Measurements from ENCODE around the gene KAT14.
"Not testable (repeated sequence)": the region's sequence is repeated elsewhere in the genome, so short reads cannot be mapped to it uniquely, and the experiment has no call there.

The KAT14 gene

GRCh38 chr20:18202966-18203365 is 65.3 kb downstream of the KAT14 start:
- FAIRE-seq = no peak
- no peak for TF ChIP-seq PAX5 (IDR thresholded peaks at IDR 0.05; ENCODE audit: insufficient read depth, low read length, severe bottlenecking)
- no peak for TF ChIP-seq POLR2AphosphoS5 (IDR thresholded peaks at IDR 0.05; ENCODE audit: low read depth, low read length)
- TF ChIP-seq SPI1 (IDR thresholded peaks at IDR 0.05; ENCODE audit: low read depth, low read length) = no peak
- no peak for TF ChIP-seq TAF1 (IDR thresholded peaks at IDR 0.05; ENCODE audit: low read depth, low read length)
- no peak for DNase-seq (ENCODE audit: insufficient read length, low spot score)

DNA sequence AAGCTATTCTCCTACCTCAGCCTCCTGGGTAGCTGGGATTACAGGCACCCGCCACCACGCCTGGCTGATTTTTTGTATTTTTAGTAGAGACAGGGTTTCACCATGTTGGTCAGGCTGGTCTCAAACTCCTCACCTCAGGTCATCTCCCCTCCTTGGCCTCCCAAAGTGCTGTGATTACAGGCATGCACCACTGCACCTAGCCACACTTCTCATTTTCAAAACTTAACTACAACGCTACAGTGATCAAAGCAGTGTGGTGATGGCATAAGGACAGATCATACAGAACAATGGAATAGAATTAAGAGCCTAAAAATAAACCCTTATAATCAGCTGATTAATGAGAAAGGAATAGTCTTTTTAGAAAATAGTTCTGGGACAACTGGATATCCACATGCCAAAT is 66.0 kb downstream of the KAT14 start:
- FAIRE-seq = peak; percentile 16
- not testable (repeated sequence) for DNase-seq (ENCODE audit: insufficient read length, low spot score)

DNA sequence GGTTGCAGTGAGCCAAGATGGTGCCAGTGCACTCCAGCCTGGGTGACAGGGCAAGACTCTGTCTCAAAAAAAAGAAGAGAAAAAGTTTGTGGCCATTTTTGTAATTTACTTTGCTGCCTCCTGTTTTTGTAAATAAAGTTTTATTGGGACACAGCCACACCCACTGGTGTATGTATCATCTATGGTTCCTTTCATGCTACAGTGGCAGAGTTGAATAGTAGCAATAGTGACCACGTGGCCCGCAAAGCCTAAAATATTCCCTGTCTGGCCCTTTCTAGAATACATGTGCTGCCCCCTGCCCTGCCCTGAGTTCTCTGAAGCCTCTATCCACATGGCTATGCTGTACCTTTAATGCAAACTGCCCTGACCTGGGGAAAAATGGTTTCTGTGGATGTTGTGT is 75.3 kb downstream of the KAT14 start:
- DNase-seq (ENCODE audit: insufficient read length, low spot score) = no peak
- FAIRE-seq = no peak
- TF ChIP-seq SPI1 (IDR thresholded peaks at IDR 0.05; ENCODE audit: low read depth, low read length) (no peak), POLR2A (IDR thresholded peaks at IDR 0.05; ENCODE audit: low read depth, low read length) (no peak), POLR2AphosphoS5 (IDR thresholded peaks at IDR 0.05; ENCODE audit: low read depth, low read length) (no peak), PAX5 (IDR thresholded peaks at IDR 0.05; ENCODE audit: insufficient read depth, low read length, severe bottlenecking) (no peak), POU2F2 (IDR thresholded peaks at IDR 0.05; ENCODE audit: low read depth, low read length) (no peak), TAF1 (IDR thresholded peaks at IDR 0.05; ENCODE audit: low read depth, low read length) (no peak)

DNA sequence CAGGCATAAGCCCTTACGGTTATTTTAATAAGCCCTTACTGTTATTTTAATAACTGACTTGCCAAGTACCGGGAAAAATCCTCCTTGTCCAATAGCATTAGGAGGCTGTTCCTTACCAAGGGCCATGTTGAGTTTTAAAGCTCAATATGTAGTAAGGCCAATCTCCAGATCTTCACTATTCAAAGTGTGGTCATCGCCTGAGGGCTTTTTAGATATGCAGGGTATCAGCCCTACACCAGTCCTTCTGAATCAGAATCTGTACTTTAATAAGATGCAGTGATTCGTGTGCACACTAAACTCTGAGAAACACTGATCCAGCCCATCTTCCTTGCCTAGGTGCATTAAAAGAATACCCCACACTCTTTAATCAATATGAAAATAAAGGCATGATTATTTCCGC is 77.9 kb downstream of the KAT14 start:
- FAIRE-seq (no peak), DNase-seq (ENCODE audit: insufficient read length, low spot score) (no peak)
- TF ChIP-seq TAF1 (IDR thresholded peaks at IDR 0.05; ENCODE audit: low read depth, low read length) (no peak), POU2F2 (IDR thresholded peaks at IDR 0.05; ENCODE audit: low read depth, low read length) (no peak)

DNA sequence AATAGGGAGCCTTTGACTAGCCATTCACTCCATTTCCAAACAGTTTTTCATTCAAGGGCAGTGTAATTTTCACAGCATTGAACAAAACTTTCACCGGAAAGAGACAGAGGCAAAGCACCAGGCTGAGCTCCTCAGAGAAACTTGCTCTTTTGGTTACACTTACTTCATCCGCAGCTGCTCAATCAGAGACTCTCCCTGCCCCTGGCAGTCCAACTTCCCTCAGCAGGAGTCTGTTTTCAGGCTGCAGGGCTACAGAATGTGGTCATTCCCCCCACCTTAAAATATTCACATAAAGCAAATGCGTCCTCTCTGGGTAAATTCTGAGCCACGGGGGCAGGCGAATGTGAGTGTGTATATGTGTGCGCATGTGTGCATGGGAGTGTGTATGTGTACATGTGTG is 80.6 kb downstream of the KAT14 start:
- FAIRE-seq = no peak
- no peak for TF ChIP-seq POU2F2 (IDR thresholded peaks at IDR 0.05; ENCODE audit: low read depth, low read length)
- TF ChIP-seq POLR2AphosphoS5 (IDR thresholded peaks at IDR 0.05; ENCODE audit: low read depth, low read length) = no peak
- TF ChIP-seq POLR2A (IDR thresholded peaks at IDR 0.05; ENCODE audit: low read depth, low read length) = no peak
- TF ChIP-seq SPI1 (IDR thresholded peaks at IDR 0.05; ENCODE audit: low read depth, low read length) = no peak
- TF ChIP-seq PAX5 (IDR thresholded peaks at IDR 0.05; ENCODE audit: insufficient read depth, low read length, severe bottlenecking) = no peak
- no peak for TF ChIP-seq TAF1 (IDR thresholded peaks at IDR 0.05; ENCODE audit: low read depth, low read length)
- no peak for DNase-seq (ENCODE audit: insufficient read length, low spot score)

DNA sequence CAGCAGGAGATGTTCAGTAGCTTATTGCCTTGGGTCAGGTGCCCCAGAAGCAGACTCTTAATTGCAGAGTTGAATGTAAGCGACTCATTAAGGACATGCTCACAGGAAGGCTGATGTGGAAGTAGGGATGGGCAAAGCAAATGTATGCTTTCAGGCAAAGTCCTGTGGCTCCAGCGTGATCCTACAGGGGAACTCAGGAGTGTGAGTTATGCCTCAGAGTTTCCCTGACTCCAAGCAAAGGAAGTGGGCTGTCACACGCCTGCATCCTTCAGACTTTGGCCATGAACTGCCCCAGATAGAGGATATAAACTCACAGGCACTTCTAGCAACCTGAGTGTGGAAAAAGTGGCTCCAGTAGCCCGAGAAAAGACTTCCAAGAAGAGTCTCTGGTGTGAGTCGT is 85.7 kb downstream of the KAT14 start:
- TF ChIP-seq POU2F2 (IDR thresholded peaks at IDR 0.05; ENCODE audit: low read depth, low read length) (no peak), SPI1 (IDR thresholded peaks at IDR 0.05; ENCODE audit: low read depth, low read length) (no peak), POLR2A (IDR thresholded peaks at IDR 0.05; ENCODE audit: low read depth, low read length) (no peak), TAF1 (IDR thresholded peaks at IDR 0.05; ENCODE audit: low read depth, low read length) (no peak), POLR2AphosphoS5 (IDR thresholded peaks at IDR 0.05; ENCODE audit: low read depth, low read length) (no peak), PAX5 (IDR thresholded peaks at IDR 0.05; ENCODE audit: insufficient read depth, low read length, severe bottlenecking) (no peak)
- no peak for FAIRE-seq
- no peak for DNase-seq (ENCODE audit: insufficient read length, low spot score)

GRCh38 chr20:18224968-18225568 is 87.4 kb downstream of the KAT14 start:
- TF ChIP-seq PAX5 (IDR thresholded peaks at IDR 0.05; ENCODE audit: insufficient read depth, low read length, severe bottlenecking) (no peak), TAF1 (IDR thresholded peaks at IDR 0.05; ENCODE audit: low read depth, low read length) (no peak), SPI1 (IDR thresholded peaks at IDR 0.05; ENCODE audit: low read depth, low read length) (no peak), POU2F2 (IDR thresholded peaks at IDR 0.05; ENCODE audit: low read depth, low read length) (no peak), POLR2AphosphoS5 (IDR thresholded peaks at IDR 0.05; ENCODE audit: low read depth, low read length) (no peak), POLR2A (IDR thresholded peaks at IDR 0.05; ENCODE audit: low read depth, low read length) (no peak)
- FAIRE-seq (no peak), DNase-seq (ENCODE audit: insufficient read length, low spot score) (no peak)

- DNase-seq (ENCODE audit: insufficient read length, low spot score) = no peak
- FAIRE-seq = no peak
- TF ChIP-seq PAX5 (IDR thresholded peaks at IDR 0.05; ENCODE audit: insufficient read depth, low read length, severe bottlenecking) (no peak), POLR2A (IDR thresholded peaks at IDR 0.05; ENCODE audit: low read depth, low read length) (no peak), POU2F2 (IDR thresholded peaks at IDR 0.05; ENCODE audit: low read depth, low read length) (no peak), POLR2AphosphoS5 (IDR thresholded peaks at IDR 0.05; ENCODE audit: low read depth, low read length) (no peak), TAF1 (IDR thresholded peaks at IDR 0.05; ENCODE audit: low read depth, low read length) (no peak), SPI1 (IDR thresholded peaks at IDR 0.05; ENCODE audit: low read depth, low read length) (no peak)
Measured at GRCh38 chr20:18225632-18226031, 88.0 kb downstream of the KAT14 start.

DNA sequence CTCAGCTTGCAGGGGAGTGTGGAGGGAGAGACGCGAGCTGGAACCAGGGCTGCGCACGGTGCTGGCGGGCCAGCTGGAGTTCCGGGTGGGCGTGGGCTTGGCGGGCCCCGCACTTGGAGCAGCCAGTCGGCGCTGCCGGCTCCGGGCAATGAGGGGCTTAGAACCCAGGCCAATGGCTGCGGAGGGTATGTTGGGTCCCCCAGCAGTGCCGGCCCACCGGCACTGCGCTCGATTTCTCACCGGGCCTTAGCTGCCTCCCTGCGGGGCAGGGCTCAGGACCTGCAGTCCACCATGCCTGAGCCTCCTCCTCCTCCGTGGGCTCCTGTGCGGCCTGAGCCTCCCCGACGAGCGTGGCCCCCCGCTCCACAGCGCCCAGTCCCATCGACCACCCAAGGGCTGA is 89.1 kb downstream of the KAT14 start:
- not testable (repeated sequence) for DNase-seq (ENCODE audit: insufficient read length, low spot score); FAIRE-seq

- no peak for FAIRE-seq
Measured at GRCh38 chr20:18233408-18233943, 95.8 kb downstream of the KAT14 start.

More at GRCh38 chr20:18233408-18233943, 95.8 kb downstream of the KAT14 start:
- no peak for DNase-seq (ENCODE audit: insufficient read length, low spot score)
- no peak for TF ChIP-seq PAX5 (IDR thresholded peaks at IDR 0.05; ENCODE audit: insufficient read depth, low read length, severe bottlenecking)
- no peak for TF ChIP-seq POU2F2 (IDR thresholded peaks at IDR 0.05; ENCODE audit: low read depth, low read length)
- no peak for TF ChIP-seq POLR2A (IDR thresholded peaks at IDR 0.05; ENCODE audit: low read depth, low read length)
- no peak for TF ChIP-seq POLR2AphosphoS5 (IDR thresholded peaks at IDR 0.05; ENCODE audit: low read depth, low read length)
- TF ChIP-seq SPI1 (IDR thresholded peaks at IDR 0.05; ENCODE audit: low read depth, low read length) = no peak
- no peak for TF ChIP-seq TAF1 (IDR thresholded peaks at IDR 0.05; ENCODE audit: low read depth, low read length)
